ENCODE results near the gene SPON2.

GRCh38 chr4:1195109-1195671 lies 22.8 kb upstream of the SPON2 start:
- no peak for TF ChIP-seq CTCF (conservative IDR thresholded peaks at IDR 0.05; ENCODE audit: low read length)
- TF ChIP-seq EZH2phosphoT487 (IDR thresholded peaks at IDR 0.05; ENCODE audit: borderline replicate concordance), result no peak
